HFFc6 (cell line): Measurements from ENCODE around the gene DNER. TPM values are rescaled to one million over a fixed set of nuclear protein-coding genes. Genes with fewer than 3 reads are reported as not detected.

ENCODE experiments used
- DNase-seq: peaks from one replicate; pipeline ENCODE4 v3.0.0-alpha.2; 2018
- H3K27ac Mint-ChIP-seq: 2 replicates; pipeline ENCODE4 v1.8.0; 2020; ENCODE audit warnings: mild to moderate bottlenecking, mixed read lengths
- H3K27me3 Mint-ChIP-seq: 2 replicates; pipeline ENCODE4 v1.8.0; 2021; ENCODE audit warnings: mild to moderate bottlenecking, moderate library complexity, mixed read lengths; ENCODE audit not compliant: insufficient read depth
- H3K36me3 Mint-ChIP-seq: 2 replicates; pipeline ENCODE4 v1.8.0; 2021; ENCODE audit warnings: low read depth, mixed read lengths
- H3K4me1 Mint-ChIP-seq: 2 replicates; pipeline ENCODE4 v1.8.0; 2020; ENCODE audit warnings: low read depth, mixed read lengths
- H3K4me3 Mint-ChIP-seq: 2 replicates; pipeline ENCODE4 v1.8.0; 2020; ENCODE audit warnings: mild to moderate bottlenecking, moderate library complexity, mixed read lengths
- H3K9me3 Mint-ChIP-seq: 2 replicates; pipeline ENCODE4 v1.8.0; 2020; ENCODE audit warnings: mild to moderate bottlenecking, mixed read lengths
- CTCF ChIP-seq: fragments of 200-600 bp; sonication (generic); IDR thresholded peaks from 2 replicates; pipeline ENCODE4 v1.5.0; 2021; ENCODE audit warnings: antibody characterized with exemption, mild to moderate bottlenecking
- total RNA-seq, 6 experiments: library from RNA; stranded (reverse); fragmentation: NEBNext Ultra II Directional; extraction: Animal tissue kit (Norgen Biotek cat#: 25700); gene quantifications; 2 replicates in 1 of 6; 3 replicates in 5 of 6; pipeline ENCODE4 v1.2.3, GENCODE V29; 2021

DNER gene
- total RNA-seq, 6 experiments from 2014 or later, result 0.07 to 3.8 (median 2.7) TPM

DNA sequence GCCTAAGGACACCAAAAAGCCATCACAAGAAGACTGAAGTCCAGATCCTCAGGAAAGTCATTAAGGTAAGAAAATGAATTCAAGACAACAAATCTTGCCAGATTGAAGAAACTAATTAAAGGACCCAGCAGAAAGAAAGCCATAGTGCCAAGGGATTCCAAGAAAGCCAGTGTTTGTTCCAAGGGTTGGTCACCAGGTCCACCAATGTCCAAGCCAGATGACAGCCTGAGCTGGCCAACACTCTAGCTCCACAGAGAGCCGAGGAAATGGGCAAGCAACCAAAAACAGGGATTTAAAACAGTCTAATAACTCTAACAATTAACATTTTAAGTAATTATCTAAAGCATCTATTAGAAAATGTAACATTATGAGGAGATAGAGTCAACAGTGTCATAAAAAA is 49.2 kb downstream of the DNER start:
- no peak overlapping the region for H3K27ac Mint-ChIP-seq
- no peaks in the 10 kb centered on the region for H3K9me3 Mint-ChIP-seq
- no peak for TF ChIP-seq CTCF
- no peak for DNase-seq
- H3K4me3 Mint-ChIP-seq, result no peak overlapping the region
- H3K4me1 Mint-ChIP-seq, result no peaks in the 10 kb centered on the region; the same call in 1 of the 2 replicates
- H3K36me3 Mint-ChIP-seq, result no peaks in the 10 kb centered on the region
- H3K27me3 Mint-ChIP-seq, result peaks cover 10% of the 10 kb centered on the region; the same call in 1 of the 2 replicates

GRCh38 chr2:229661478-229661877 is 52.9 kb downstream of the DNER start:
- TF ChIP-seq CTCF, result no peak
- H3K4me3 Mint-ChIP-seq, result no peak overlapping the region
- no peaks in the 10 kb centered on the region for H3K36me3 Mint-ChIP-seq
- no peak for DNase-seq
- H3K4me1 Mint-ChIP-seq, result no peaks in the 10 kb centered on the region; the same call in 1 of the 2 replicates
- no peaks in the 10 kb centered on the region for H3K9me3 Mint-ChIP-seq
- no peak overlapping the region for H3K27ac Mint-ChIP-seq
- H3K27me3 Mint-ChIP-seq, result peaks cover 4% of the 10 kb centered on the region; the same call in 1 of the 2 replicates

DNA sequence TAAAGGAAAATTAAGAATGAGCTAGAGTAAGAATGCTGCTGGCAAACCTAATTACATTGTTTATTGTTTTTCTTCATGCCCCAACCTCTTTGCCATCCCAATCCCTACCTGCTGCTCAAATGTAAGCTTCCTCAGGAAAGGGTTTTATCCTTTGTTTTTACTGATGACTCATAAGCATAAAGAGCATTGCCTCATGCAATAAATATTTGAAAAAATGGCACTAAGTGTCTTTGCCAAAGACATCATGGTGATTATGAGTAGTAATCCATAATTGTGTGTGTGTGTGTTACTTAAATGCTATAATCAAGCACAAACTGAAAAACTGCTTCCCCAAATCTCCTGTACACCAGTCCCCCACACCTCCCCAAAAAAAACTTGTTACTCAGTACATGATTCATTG is 53.4 kb downstream of the DNER start:
- Mint-ChIP-seq H3K4me1 (no peaks in the 10 kb centered on the region; the same call in 1 of the 2 replicates), H3K9me3 (no peaks in the 10 kb centered on the region), H3K36me3 (no peaks in the 10 kb centered on the region), H3K27me3 (peaks cover 4% of the 10 kb centered on the region; the same call in 1 of the 2 replicates), H3K27ac (no peak overlapping the region), H3K4me3 (no peak overlapping the region)
- no peak for DNase-seq
- TF ChIP-seq CTCF, result no peak

- Mint-ChIP-seq H3K27ac (no peak overlapping the region), H3K4me1 (no peaks in the 10 kb centered on the region; the same call in 1 of the 2 replicates), H3K4me3 (no peak overlapping the region), H3K27me3 (peaks cover 4% of the 10 kb centered on the region; the same call in 1 of the 2 replicates), H3K9me3 (no peaks in the 10 kb centered on the region; the same call in 1 of the 2 replicates), H3K36me3 (no peaks in the 10 kb centered on the region)
- no peak for DNase-seq
- no peak for TF ChIP-seq CTCF
Measured at GRCh38 chr2:229660391-229660790, 54.0 kb downstream of the DNER start.

GRCh38 chr2:229658004-229658403 is 56.4 kb downstream of the DNER start:
- no peaks in the 10 kb centered on the region; the same call in 1 of the 2 replicates for H3K4me1 Mint-ChIP-seq
- TF ChIP-seq CTCF, result no peak
- DNase-seq, result no peak

More at GRCh38 chr2:229658004-229658403, 56.4 kb downstream of the DNER start:
- no peaks in the 10 kb centered on the region for H3K36me3 Mint-ChIP-seq
- no peak overlapping the region for H3K27ac Mint-ChIP-seq
- H3K4me3 Mint-ChIP-seq, result no peak overlapping the region
- peaks cover 5% of the 10 kb centered on the region for H3K27me3 Mint-ChIP-seq
- no peaks in the 10 kb centered on the region; the same call in 1 of the 2 replicates for H3K9me3 Mint-ChIP-seq
